HEK293 (cell line): ENCODE measurements around the gene CLIC5.

Source experiments
- PRDM6 ChIP-seq: fragments of 450-650 bp; formaldehyde crosslinking; IDR thresholded peaks from 2 replicates; pipeline ENCODE4 v1.5.1; 2017; ENCODE audit warnings: missing biosample characterization, missing genetic modification characterization
- REST ChIP-seq: fragments of 450-650 bp; formaldehyde crosslinking; IDR thresholded peaks from 2 replicates; pipeline ENCODE4 v1.5.1; 2016; ENCODE audit warnings: missing biosample characterization, missing genetic modification characterization
- SCRT1 ChIP-seq: fragments of 450-650 bp; formaldehyde crosslinking; IDR thresholded peaks from 2 replicates; pipeline ENCODE4 v1.5.1; 2016; ENCODE audit warnings: missing biosample characterization, missing genetic modification characterization, borderline replicate concordance
- SETDB1 ChIP-seq: IDR thresholded peaks from one replicate; pipeline ENCODE4 v1.6.1; 2017; ENCODE audit warnings: mild to moderate bottlenecking, low read length, moderate library complexity, mixed read lengths; ENCODE audit not compliant: insufficient read length
- SP2 ChIP-seq: fragments of 450-650 bp; formaldehyde crosslinking; IDR thresholded peaks from 2 replicates; pipeline ENCODE4 v1.5.1; 2016; ENCODE audit warnings: missing biosample characterization, missing genetic modification characterization
- SP3 ChIP-seq: fragments of 450-650 bp; formaldehyde crosslinking; IDR thresholded peaks from 2 replicates; pipeline ENCODE4 v1.5.1; 2016; ENCODE audit warnings: missing biosample characterization, missing genetic modification characterization
- TRIM28 ChIP-seq: IDR thresholded peaks from 2 replicates; pipeline ENCODE4 v1.6.1; 2011; ENCODE audit warnings: low read length, control low read depth, borderline replicate concordance
- ZBTB10 ChIP-seq: fragments of 450-650 bp; formaldehyde crosslinking; IDR thresholded peaks from 2 replicates; pipeline ENCODE4 v1.5.1; 2016; ENCODE audit warnings: missing biosample characterization, missing genetic modification characterization
- ZBTB20 ChIP-seq: fragments of 450-650 bp; formaldehyde crosslinking; IDR thresholded peaks from 2 replicates; pipeline ENCODE4 v1.5.1; 2016; ENCODE audit warnings: missing biosample characterization, missing genetic modification characterization
- ZBTB26 ChIP-seq: fragments of 450-650 bp; formaldehyde crosslinking; optimal IDR thresholded peaks from 2 replicates; pipeline ENCODE3; 2016; ENCODE audit warnings: missing biosample characterization, mild to moderate bottlenecking, missing genetic modification characterization
- ZBTB8A ChIP-seq: fragments of 450-650 bp; formaldehyde crosslinking; IDR thresholded peaks from 2 replicates; pipeline ENCODE4 v1.5.1; 2016; ENCODE audit warnings: missing biosample characterization, missing genetic modification characterization
- ZIC2 ChIP-seq: fragments of 450-650 bp; formaldehyde crosslinking; IDR thresholded peaks from 2 replicates; pipeline ENCODE4 v1.5.1; 2016; ENCODE audit warnings: missing biosample characterization, missing genetic modification characterization
- ZNF112 ChIP-seq: fragments of 450-650 bp; formaldehyde crosslinking; IDR thresholded peaks from 2 replicates; pipeline ENCODE4 v1.5.0; 2017; ENCODE audit warnings: missing biosample characterization, missing genetic modification characterization
- ZNF18 ChIP-seq: fragments of 450-650 bp; formaldehyde crosslinking; IDR thresholded peaks from 2 replicates; pipeline ENCODE4 v1.5.1; 2016; ENCODE audit warnings: missing biosample characterization, missing genetic modification characterization
- ZNF302 ChIP-seq: fragments of 450-650 bp; formaldehyde crosslinking; IDR thresholded peaks from 2 replicates; pipeline ENCODE4 v1.5.1; 2016; ENCODE audit warnings: missing biosample characterization, missing genetic modification characterization, low read depth
- ZNF514 ChIP-seq: fragments of 450-650 bp; formaldehyde crosslinking; IDR thresholded peaks from 2 replicates; pipeline ENCODE4 v1.5.1; 2016; ENCODE audit warnings: missing biosample characterization, missing genetic modification characterization
- ZNF692 ChIP-seq: fragments of 450-650 bp; formaldehyde crosslinking; IDR thresholded peaks from 2 replicates; pipeline ENCODE4 v1.5.1; 2016; ENCODE audit warnings: missing biosample characterization, missing genetic modification characterization
- ZNF76 ChIP-seq: fragments of 450-650 bp; formaldehyde crosslinking; IDR thresholded peaks from 2 replicates; pipeline ENCODE4; 2016; ENCODE audit warnings: low read depth, missing biosample characterization, missing genetic modification characterization, borderline replicate concordance
- ZSCAN4 ChIP-seq: fragments of 450-650 bp; formaldehyde crosslinking; IDR thresholded peaks from 2 replicates; pipeline ENCODE4 v1.5.1; 2017; ENCODE audit warnings: missing biosample characterization, missing genetic modification characterization

The CLIC5 gene

GRCh38 chr6:46015119-46015968 lies at the start of gene CLIC5 (continued):
- TF ChIP-seq ZBTB10 (peak; percentile 39; the same call in 1 of the 2 replicates), SP2 (tag by site-specific recombination) (peak; percentile 33; the same call in 1 of the 2 replicates), ZNF692 (tag by site-specific recombination) (no peak), SCRT1 (tag by site-specific recombination) (peak; percentile 98), ZBTB20 (tag by site-specific recombination) (peak; percentile 79), PRDM6 (tag by site-specific recombination) (no peak), SETDB1 (no peak), ZNF18 (tag by site-specific recombination) (no peak), ZBTB8A (tag by site-specific recombination) (peak; percentile 50), ZNF514 (tag by site-specific recombination) (no peak), REST (tag by site-specific recombination) (peak; percentile 74), ZSCAN4 (tag by site-specific recombination) (no peak), ZNF302 (tag by site-specific recombination) (no peak), ZNF112 (tag by site-specific recombination) (no peak), ZIC2 (tag by site-specific recombination) (peak; percentile 97), ZBTB26 (tag by site-specific recombination) (peak; percentile 40), TRIM28 (no peak), ZNF76 (tag by site-specific recombination) (peak; percentile 21; the same call in 1 of the 2 replicates), SP3 (peak; percentile 24; the same call in 1 of the 2 replicates)
